Stimulated activated CD4-positive, alpha-beta T cell treated with anti-CD3 and anti-CD28 coated beads, Interleukin-1b, Interleukin-23, amount 100 ng/mL, for 1 hour (primary cell): ENCODE data around the gene GINS3.

Experiments used
- DNase-seq, 2 donors: peaks; one replicate each; pipeline ENCODE4 v3.0.0-alpha.2; 2020; ENCODE audit warnings: low read depth in 2 of 2

The GINS3 gene

DNA sequence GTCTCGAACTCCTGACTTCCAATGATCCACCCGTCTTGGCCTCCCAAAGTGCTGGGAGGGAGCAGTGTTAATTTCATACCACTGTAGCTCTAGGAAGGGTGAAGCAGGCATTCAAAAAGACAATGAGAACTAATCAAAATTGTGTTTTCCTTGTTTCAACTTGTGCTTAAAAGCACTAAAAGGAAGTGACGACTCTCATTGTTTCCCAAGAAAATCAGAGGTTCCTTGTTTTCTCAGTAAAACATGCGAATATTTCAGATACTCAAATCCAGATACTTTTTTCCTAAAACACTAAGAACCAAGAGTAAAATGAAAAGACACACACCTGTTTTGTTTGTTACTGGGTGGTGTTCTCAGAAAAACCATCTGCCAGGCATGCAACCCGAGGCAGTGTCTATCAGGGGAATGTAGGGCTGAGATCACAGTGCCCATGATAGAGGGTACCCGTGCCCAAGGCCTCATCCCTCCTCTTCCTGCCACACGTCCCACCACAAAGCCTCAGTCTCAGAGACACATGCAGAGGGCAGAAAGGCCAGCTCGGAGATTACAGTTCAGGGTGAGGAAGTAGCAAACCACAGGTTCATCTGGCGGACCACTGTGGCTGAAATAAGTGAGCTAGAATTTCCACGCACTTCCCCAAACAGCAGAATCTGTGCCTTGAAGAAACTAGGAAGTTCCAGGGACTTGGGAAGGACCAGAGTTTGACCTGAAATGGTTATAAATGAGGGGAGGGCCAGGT lies 33.7 kb downstream of the GINS3 start:
- DNase-seq = no peak

GRCh38 chr16:58426966-58427365 lies 34.7 kb downstream of the GINS3 start:
- no peak for DNase-seq

DNA sequence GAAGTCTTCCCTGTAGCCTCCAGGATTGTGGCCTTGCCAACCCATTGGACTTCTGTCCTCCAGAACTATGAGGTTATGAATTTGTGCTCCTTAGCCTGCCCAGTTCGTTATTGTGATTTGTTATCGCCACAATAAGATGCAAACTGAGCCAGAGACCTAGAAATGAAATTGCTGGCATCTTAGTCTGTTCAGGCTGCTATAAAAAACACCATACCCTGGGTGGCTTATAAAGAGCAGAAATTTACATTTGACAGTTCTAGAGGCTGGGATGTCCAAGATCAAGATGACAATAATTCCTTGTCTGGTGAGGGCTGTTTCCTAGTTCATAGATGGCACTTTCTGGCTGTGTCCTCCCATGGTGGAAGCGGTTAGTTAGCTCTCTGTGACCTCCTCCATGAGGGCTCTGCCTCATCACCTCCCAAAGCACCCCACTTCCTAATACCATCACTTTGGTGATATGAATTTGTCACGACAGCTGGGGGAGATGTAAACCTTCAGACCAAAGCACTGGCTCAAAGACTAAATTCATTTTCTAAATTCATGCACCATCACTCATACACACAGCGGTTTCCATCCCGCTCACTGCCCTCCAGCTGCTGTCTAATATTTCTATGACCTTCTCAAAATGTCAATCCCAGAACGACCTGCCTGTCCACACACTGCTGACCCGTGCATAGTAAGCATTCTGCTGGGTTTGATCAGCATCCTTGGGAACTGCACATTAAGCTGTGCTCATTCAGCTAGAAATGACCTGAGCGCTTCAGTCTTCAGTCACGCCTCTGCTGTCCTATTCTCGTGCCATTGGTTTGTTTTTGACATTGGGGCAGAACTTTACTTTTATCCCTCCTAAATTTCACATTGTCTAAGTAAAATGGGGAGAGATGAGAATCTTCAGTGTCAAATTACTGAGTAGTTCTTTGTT lies 36.6 kb downstream of the GINS3 start:
- DNase-seq = no peak

DNA sequence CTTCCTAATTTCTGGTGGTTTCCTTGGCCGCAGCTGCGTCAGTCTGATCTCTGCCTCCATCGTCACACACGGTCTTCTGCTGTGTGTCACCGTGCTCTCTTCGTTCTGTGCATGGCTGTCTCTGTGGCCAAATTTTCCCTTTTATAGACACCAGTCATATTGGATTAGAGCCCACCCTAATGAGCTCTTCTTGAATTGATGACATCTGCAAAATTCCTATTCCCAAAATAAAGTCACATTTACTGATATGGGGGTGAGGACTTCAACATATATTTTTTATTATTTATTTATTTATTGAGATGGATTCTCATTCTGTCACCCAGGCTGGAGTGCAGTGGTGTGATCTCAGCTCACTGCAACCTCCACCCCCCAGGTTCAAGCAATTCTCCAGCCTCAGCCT lies 38.4 kb downstream of the GINS3 start:
- no peak for DNase-seq

GRCh38 chr16:58433569-58433951 lies 41.3 kb downstream of the GINS3 start:
- no peak for DNase-seq

DNA sequence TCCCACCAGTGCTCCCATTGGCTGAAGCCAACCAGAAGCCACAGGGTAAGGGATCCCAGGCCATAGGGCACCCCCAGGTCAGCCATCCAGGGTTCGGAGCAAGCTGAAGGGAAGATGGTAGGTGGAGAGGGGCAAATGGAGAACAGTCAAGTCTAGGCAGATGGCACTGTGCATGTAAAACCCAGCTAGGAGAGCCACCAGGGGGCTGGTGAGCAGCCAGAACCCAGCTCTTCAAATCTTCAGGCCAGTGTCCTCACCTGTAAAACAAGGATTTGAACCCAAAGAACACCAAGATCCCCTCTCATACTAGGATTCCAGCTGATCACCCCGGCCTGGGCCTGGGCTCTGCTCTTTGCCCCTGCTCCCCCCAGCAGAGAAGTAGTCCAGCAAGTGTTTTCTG lies 43.5 kb downstream of the GINS3 start:
- DNase-seq = no peak

DNA sequence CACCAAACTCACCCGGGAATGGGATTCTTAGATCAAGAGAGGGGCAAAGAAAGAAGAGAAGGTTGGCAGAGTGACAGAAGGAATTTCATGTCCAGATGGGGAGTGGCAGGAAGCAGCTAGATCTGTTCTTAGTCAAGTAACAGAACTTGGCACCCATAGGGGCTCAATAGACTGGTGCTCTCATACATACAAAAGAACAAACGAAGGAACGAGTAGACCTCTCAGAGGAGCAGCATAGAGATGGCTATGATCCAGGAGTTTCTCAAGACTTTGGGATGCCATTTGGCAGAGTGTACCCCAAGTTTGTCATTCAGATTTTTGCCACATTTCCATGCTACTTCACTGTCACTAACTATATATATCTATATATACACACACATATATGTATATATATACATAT lies 47.9 kb downstream of the GINS3 start:
- no peak for DNase-seq

GRCh38 chr16:58442547-58442946 lies 50.3 kb downstream of the GINS3 start:
- DNase-seq = no peak

DNA sequence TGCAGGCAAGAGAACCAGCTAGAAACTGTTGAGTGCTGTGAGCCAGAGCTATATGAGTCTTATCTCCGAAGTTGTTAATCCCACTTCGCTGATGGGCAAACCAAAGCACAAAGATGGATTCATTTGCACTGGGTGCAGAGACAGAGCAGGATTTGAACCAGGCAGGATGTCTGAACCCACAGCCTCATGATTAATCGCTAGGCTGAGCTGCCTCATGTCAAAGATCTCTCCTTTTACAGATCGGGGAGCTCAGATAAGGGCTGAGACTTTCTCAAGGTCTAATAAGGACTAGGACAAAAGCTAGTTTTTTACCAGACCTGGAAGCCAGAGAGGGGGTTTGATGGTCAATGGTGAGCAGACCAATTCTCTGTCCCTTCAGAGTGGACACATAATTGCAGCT lies 51.5 kb downstream of the GINS3 start:
- DNase-seq = no peak

DNA sequence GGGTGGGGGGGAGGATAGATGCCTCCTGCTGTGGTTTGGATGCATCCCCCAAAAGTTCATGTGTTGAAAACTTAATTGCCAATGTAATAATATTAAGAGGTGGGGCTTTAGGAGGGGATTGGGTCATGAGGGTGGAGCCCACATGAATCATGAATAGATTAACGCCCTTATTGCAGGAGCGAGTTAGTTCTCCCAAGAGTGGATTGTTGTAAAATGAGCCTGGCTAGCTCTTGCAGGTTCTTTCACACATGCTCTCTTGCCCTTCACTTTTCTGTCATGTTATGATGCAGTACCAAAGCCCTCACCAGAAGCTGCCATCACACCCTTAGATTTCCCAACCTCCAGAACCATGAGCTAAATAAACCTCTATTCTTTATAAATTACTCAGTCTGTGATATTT lies 52.0 kb downstream of the GINS3 start:
- no peak for DNase-seq

- DNase-seq = no peak
Observed at GRCh38 chr16:58448890-58449289, 56.6 kb downstream of the GINS3 start.

DNA sequence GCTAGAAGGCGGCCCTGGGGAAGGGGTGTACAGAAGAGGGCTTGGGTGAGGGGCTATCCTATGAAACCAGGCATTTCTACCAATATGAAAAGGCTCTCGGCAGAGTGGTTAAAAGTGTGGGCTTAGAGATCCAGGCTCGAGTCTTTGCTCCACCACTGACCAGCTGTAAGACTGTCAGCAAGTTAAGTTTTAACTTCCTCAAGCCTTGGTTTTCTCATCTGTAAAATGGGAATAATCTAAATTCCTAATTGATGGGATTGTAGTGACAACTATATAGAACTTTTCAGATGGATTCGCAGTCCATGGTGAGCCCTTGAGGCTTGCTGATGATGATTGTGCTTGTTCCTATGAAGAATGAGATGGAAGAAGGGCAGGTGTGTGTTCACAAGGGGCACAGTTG lies 57.0 kb downstream of the GINS3 start:
- no peak for DNase-seq

- DNase-seq = no peak
Observed at GRCh38 chr16:58449768-58450167, 57.5 kb downstream of the GINS3 start.

DNA sequence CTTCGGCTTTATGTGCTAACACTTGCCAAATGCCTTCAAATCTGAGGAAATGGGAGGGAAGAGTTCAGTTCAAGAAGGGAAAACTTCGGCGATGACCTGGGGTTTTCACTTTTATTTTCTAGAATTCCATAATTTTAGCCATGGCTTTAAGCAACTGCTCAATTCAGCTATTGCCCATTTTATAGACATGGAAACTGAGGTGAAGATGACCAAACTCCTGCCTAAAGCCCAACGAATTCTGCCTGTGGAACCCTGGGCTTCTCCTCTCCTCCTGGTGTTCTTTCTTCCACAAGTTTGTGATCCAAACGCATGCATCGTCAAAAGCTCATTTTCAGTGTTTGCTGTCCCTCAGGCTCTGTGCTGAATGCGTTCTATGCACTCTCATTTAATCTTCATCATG lies 58.3 kb downstream of the GINS3 start:
- DNase-seq = no peak

DNA sequence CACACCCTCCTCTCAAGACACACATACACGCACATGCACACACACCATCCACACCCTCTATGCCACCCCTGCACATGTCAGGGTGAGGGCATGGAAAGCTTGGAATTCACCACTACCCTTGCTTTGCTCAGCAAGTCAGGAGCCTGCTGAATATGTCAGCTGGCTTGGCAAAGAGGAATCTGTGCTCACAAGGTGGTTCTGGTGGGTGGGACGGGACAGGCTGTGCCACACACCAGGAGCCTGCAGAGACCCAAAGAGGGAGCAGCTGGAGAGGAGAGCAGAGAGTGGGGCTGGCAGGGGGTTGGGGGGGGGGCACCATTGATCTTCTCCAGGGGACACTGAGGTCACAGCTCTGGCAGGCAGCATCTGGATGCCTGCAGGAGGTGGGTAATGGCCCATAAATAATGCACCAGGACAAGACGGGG lies 59.0 kb downstream of the GINS3 start:
- DNase-seq = no peak

GRCh38 chr16:58451945-58452401 lies 59.7 kb downstream of the GINS3 start:
- no peak for DNase-seq

- DNase-seq = no peak
Observed at GRCh38 chr16:58452640-58453039, 60.4 kb downstream of the GINS3 start.

DNA sequence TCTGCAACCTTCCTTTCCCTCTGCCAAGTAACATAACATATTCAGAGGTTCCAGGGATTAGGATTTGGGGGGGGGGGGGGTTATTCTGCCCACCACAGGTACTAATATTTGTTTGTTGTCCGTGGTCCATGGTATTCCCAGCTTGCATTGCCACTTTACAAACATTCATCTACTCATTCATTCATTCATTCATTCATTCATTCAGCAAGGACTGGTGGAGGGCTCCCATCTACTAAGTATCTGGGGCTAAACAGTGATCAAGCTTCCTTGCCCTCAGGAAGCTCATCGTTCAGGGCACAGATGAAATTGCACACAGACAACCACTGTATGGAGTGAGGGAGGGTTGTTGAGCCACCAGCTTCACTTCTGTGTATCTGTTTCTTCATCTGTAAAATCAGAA lies 61.9 kb downstream of the GINS3 start:
- DNase-seq = no peak

DNA sequence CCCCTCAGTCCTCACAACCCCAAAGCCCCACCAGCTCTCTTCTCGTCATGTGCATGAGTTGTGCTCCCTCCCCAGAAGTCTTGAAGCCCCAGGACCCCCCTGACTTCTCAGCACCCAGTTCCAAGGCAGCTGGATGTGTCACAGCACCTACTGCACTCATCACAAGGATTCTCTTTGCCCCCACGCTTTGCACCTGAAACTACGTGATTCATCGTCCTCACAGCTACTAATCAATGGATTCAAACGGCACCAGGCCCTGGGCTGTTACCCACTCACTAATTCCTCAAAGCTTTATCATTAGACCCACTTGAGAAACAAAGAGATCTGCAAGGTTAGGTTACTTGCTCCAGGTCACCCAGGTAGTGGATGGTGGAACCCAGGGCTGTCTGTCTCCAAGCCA lies 62.6 kb downstream of the GINS3 start:
- no peak for DNase-seq
